C4-2B (cell line): ENCODE data around the gene ABCG5.

Experiments used
- H3K27ac ChIP-seq: fragments of 450-650 bp; 2 replicates; pipeline ENCODE4 v1.5.1; 2017
- ZFX ChIP-seq: fragments of 450-650 bp; IDR thresholded peaks from 2 replicates; pipeline ENCODE4 v1.6.1; 2017
- TF ChIP-seq, protein P1 (sequence below): fragments of 450-650 bp; conservative IDR thresholded peaks from 2 replicates; pipeline ENCODE4 v1.5.1; 2017; ENCODE audit warnings: mild to moderate bottlenecking

Gene ABCG5

GRCh38 chr2:43792653-43793052 is 46.0 kb downstream of the ABCG5 start:
- TF ChIP-seq, protein P1, sequence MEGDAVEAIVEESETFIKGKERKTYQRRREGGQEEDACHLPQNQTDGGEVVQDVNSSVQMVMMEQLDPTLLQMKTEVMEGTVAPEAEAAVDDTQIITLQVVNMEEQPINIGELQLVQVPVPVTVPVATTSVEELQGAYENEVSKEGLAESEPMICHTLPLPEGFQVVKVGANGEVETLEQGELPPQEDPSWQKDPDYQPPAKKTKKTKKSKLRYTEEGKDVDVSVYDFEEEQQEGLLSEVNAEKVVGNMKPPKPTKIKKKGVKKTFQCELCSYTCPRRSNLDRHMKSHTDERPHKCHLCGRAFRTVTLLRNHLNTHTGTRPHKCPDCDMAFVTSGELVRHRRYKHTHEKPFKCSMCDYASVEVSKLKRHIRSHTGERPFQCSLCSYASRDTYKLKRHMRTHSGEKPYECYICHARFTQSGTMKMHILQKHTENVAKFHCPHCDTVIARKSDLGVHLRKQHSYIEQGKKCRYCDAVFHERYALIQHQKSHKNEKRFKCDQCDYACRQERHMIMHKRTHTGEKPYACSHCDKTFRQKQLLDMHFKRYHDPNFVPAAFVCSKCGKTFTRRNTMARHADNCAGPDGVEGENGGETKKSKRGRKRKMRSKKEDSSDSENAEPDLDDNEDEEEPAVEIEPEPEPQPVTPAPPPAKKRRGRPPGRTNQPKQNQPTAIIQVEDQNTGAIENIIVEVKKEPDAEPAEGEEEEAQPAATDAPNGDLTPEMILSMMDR = no peak
- no peak for TF ChIP-seq ZFX
- no peak overlapping the region for H3K27ac ChIP-seq

GRCh38 chr2:43791035-43791765 is 47.4 kb downstream of the ABCG5 start:
- no peak overlapping the region for H3K27ac ChIP-seq
- TF ChIP-seq, protein P1 = no peak
- no peak for TF ChIP-seq ZFX

DNA sequence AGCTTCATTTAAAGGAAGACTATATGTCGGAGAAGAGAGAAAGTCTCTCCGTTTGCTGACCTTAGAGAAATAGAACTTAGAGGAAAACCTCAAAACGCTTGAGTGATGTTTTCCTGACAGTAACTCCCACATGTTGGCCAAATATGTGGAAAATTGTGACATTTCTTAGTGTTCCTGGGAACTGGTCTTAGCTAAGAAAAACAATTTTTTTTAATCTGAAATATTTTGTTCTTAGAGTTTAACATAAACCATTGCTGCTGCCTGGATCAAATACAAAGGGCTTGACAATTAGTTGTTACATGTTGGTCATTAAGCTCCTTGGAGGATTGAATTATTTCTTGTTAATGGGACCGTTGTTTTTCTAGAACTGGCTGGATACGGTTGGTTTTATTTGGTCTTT is 48.5 kb downstream of the ABCG5 start:
- H3K27ac ChIP-seq = no peak overlapping the region
- TF ChIP-seq, protein P1 = no peak
- TF ChIP-seq ZFX = no peak

DNA sequence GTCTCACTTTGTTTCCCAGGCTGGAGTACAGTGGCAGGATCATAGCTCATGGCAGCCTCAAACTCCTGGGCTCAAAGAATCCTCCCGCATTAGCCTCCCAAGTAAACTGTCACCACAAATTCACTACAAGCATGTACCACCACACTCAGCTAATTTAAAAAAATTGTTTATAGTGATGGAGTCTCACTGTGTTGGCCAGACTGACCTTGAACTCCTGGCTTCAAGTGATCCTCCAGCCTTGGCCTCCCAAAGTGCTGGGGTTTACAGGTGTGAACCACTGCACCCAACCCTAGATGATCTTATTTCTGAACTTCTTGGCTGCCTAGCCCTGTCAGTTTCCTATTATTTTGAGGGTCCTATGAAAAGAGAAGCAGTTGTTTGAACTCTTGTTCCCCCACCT is 50.0 kb downstream of the ABCG5 start:
- no peak overlapping the region for H3K27ac ChIP-seq
- TF ChIP-seq, protein P1 = no peak
- TF ChIP-seq ZFX = no peak

DNA sequence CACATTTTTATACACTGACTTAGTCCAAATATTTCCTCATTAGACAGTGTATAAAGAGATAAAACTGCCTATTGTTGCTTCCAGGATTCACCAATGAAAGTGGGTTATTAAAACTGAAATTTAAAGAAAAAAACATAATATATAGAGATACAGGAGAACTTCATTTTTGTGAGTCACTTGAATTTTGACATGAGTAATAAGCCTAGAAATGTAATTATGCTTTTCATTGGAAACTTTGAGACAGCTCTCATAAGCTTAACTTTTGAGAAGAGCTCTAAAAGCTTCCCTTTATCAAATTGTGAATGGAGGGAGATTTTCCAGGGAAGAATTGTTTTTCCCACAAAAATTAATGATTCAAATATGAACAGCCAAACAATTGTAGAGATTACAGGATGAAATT is 50.7 kb downstream of the ABCG5 start:
- no peak overlapping the region for H3K27ac ChIP-seq
- TF ChIP-seq, protein P1 = no peak
- TF ChIP-seq ZFX = no peak

DNA sequence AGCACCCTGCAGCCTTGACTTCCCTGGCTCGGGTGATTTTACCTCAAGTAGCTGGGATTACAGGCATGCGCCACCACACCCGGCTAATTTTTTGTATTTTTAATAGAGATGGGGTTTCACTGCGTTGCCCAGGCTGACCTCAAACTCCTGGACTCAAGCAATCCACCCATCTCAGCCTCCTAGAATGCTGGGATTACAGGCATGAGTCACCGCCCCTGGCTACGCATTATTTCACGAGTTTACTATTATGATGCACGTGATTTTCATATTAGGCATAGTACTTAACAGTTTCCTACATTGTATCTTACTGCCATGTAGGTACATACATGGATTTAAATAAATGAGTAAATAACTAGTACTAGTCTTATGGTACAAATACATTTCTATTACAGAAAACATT is 60.4 kb downstream of the ABCG5 start:
- TF ChIP-seq, protein P1 = no peak
- no peak for TF ChIP-seq ZFX

DNA sequence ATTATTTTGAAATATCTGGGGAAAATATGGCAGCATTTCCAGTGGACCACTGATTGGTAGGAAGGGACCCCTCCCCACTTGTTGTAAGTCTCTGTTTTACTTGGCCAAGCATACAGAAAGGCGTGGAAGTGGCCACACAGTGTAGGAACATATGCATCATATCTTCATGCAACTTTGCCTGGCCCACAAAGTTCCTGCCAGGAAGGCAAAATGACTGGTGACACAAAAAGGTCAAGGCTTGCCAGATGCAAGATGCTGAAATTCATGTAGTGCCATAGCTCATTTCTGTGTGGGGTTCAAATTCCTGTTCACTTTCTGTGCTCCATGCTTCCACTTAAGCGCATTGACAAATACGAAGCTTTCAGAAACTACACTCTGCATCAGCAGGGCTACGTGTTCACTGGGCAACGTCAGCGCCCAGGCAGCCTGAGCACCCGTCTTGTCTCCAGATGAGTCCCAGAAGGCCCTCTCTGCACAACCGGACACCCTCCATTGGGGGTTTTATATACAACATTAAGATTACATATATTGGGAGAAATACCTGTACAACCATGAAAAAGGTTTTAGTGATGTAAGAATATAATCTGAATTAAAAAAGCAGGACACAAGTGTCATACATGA is 61.2 kb downstream of the ABCG5 start:
- H3K27ac ChIP-seq = no peak overlapping the region
- TF ChIP-seq, protein P1 = no peak
- TF ChIP-seq ZFX = no peak

More for the DNA sequence above, 60.4 kb downstream of the ABCG5 start:
- H3K27ac ChIP-seq = no peak overlapping the region
